K562 (cell line): Measurements from ENCODE around the gene HEMK1. TPM values are rescaled to one million over a fixed set of nuclear protein-coding genes. Genes with fewer than 3 reads are reported as not detected.

Experiments
- ARHGAP35 ChIP-seq: fragments of 450-650 bp; IDR thresholded peaks from 2 replicates; pipeline ENCODE4 v1.6.1; 2018; ENCODE audit not compliant: partially characterized antibody
- CBX8 ChIP-seq: fragments of 200-600 bp; sonication (generic); IDR thresholded peaks from 2 replicates; pipeline ENCODE4 v1.6.1; 2012; ENCODE audit warnings: borderline replicate concordance, mixed run types, low read depth, mild to moderate bottlenecking, moderate library complexity, mixed read lengths, low read length, control low read depth, inconsistent platforms; ENCODE audit not compliant: poor library complexity, severe bottlenecking; ENCODE audit errors: extremely low read depth
- EP300 ChIP-seq: IDR thresholded peaks from 2 replicates; pipeline ENCODE4 v1.6.1; 2012; ENCODE audit warnings: low read length, improper control_type of control experiment
- GTF2F1 ChIP-seq: IDR thresholded peaks from 2 replicates; pipeline ENCODE4 v1.6.1; 2011; ENCODE audit warnings: low read depth, low read length, improper control_type of control experiment
- HDAC1 ChIP-seq, 2 experiments: fragments of 450-650 bp; IDR thresholded peaks; 2 replicates each; pipeline ENCODE4 v1.6.1; 2016 to 2017; ENCODE audit warnings: inconsistent platforms in 1 of 2, mild to moderate bottlenecking in 1 of 2, moderate library complexity in 1 of 2
- MAFK ChIP-seq: IDR thresholded peaks from 2 replicates; pipeline ENCODE4 v1.6.1; 2011; ENCODE audit warnings: low read length, improper control_type of control experiment
- MED1 ChIP-seq: sonication (generic); formaldehyde crosslinking; IDR thresholded peaks from 2 replicates; pipeline ENCODE4 v1.8.1; 2023; ENCODE audit warnings: missing genetic modification reagents, borderline replicate concordance
- MTA1 ChIP-seq: fragments of 450-650 bp; IDR thresholded peaks from 2 replicates; pipeline ENCODE4 v1.6.1; 2017; ENCODE audit warnings: borderline replicate concordance
- MTA2 ChIP-seq: fragments of 450-650 bp; IDR thresholded peaks from 2 replicates; pipeline ENCODE4 v1.6.1; 2016; ENCODE audit warnings: low read depth
- NONO ChIP-seq, 2 experiments: fragments of 200-400 bp in 1 of 2; fragments of 450-650 bp in 1 of 2; formaldehyde crosslinking in 1 of 2; IDR thresholded peaks; 2 replicates each; pipeline ENCODE4 v1.6.1; 2017; ENCODE audit warnings: low read depth in 2 of 2, mild to moderate bottlenecking in 2 of 2, moderate library complexity in 2 of 2, low read length in 1 of 2
- SOX6 ChIP-seq: fragments of 450-650 bp; IDR thresholded peaks from 2 replicates; pipeline ENCODE4 v1.6.1; 2014; ENCODE audit warnings: mild to moderate bottlenecking
- TAL1 ChIP-seq: fragments of 450-650 bp; IDR thresholded peaks from 2 replicates; pipeline ENCODE4 v1.6.1; 2016; ENCODE audit warnings: mild to moderate bottlenecking
- TCF3 ChIP-seq: sonication (generic); formaldehyde crosslinking; IDR thresholded peaks from 2 replicates; pipeline ENCODE4 v1.4.0; 2020; ENCODE audit warnings: mild to moderate bottlenecking, missing genetic modification reagents
- ZNF561 ChIP-seq: fragments of 450-650 bp; formaldehyde crosslinking; conservative IDR thresholded peaks from 2 replicates; pipeline ENCODE4 v1.4.0; 2020; ENCODE audit warnings: mild to moderate bottlenecking, moderate library complexity
- polyA plus RNA-seq, 8 experiments: library from polyadenylated mRNA; depleted of rRNA in 4 of 8; stranded (reverse) in 5 of 8; unstranded in 3 of 8; fragments of >200 nt; fragmentation: Nextera tagmentation in 2 of 8; fragmentation: Illumina TruSeq in 1 of 8; extraction: Ambion mirVana in 2 of 8; extraction: Trizol in 1 of 8; gene quantifications; 2 replicates each; pipeline versions ENCODE4 v1.2.1 to v1.2.3, GENCODE V29; 2011 to 2014; ENCODE audit warnings: inconsistent platforms in 1 of 8, missing spikeins in 1 of 8
- total RNA-seq, 7 experiments: library from RNA; depleted of rRNA in 6 of 7; stranded (reverse); fragments of >200 nt in 6 of 7; fragmentation: Illumina TruSeq in 2 of 7; extraction: Trizol in 2 of 7; gene quantifications; 2 replicates each; pipeline versions ENCODE4 v1.2.1 to v1.2.3, GENCODE V29; 2011 to 2021; ENCODE audit warnings: low replicate concordance in 1 of 7
- TF ChIP-seq, protein P1 (sequence below): fragments of 250-450 bp; sonication (Bioruptor Pico); IDR thresholded peaks from 2 replicates; pipeline ENCODE4 v1.4.0; 2020; ENCODE audit warnings: mild to moderate bottlenecking, moderate library complexity
- TF ChIP-seq, protein P2 (sequence below): fragments of 450-650 bp; IDR thresholded peaks from 2 replicates; pipeline ENCODE4 v1.6.1; 2017; ENCODE audit warnings: antibody characterized with exemption, mild to moderate bottlenecking

The HEMK1 gene
- total and polyA plus RNA-seq, 9 of the 15 experiments (the other 6 are each of a cell fraction or from before 2014, with no cell fraction given): 2.0 to 16.8 (median 11.4) TPM

- TF ChIP-seq, protein P1, sequence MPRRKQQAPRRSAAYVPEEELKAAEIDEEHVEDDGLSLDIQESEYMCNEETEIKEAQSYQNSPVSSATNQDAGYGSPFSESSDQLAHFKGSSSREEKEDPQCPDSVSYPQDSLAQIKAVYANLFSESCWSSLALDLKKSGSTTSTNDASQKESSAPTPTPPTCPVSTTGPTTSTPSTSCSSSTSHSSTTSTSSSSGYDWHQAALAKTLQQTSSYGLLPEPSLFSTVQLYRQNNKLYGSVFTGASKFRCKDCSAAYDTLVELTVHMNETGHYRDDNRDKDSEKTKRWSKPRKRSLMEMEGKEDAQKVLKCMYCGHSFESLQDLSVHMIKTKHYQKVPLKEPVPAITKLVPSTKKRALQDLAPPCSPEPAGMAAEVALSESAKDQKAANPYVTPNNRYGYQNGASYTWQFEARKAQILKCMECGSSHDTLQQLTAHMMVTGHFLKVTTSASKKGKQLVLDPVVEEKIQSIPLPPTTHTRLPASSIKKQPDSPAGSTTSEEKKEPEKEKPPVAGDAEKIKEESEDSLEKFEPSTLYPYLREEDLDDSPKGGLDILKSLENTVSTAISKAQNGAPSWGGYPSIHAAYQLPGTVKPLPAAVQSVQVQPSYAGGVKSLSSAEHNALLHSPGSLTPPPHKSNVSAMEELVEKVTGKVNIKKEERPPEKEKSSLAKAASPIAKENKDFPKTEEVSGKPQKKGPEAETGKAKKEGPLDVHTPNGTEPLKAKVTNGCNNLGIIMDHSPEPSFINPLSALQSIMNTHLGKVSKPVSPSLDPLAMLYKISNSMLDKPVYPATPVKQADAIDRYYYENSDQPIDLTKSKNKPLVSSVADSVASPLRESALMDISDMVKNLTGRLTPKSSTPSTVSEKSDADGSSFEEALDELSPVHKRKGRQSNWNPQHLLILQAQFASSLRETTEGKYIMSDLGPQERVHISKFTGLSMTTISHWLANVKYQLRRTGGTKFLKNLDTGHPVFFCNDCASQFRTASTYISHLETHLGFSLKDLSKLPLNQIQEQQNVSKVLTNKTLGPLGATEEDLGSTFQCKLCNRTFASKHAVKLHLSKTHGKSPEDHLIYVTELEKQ: no peak
- TF ChIP-seq MTA1 (no peak; the same call in none of the 2 replicates), ARHGAP35 (no peak), SOX6 (peak; percentile 31; the same call in 1 of the 2 replicates), NONO (IDR thresholded peaks at IDR 0.05; ENCODE audit: low read depth in 2 of 2, low read length in 1 of 2) (peak in 1 of 2 experiments; percentile 64; a peak in 3 of 4 replicates), CBX8 (no peak), HDAC1 (IDR thresholded peaks at IDR 0.05) (peak in 1 of 2 experiments; percentile 80; a peak in 2 of 4 replicates), EP300 (peak; percentile 32), MED1 (no peak), MAFK (no peak), ZNF561 (CRISPR knock-in tag) (no peak), GTF2F1 (0 out of 2 replicates have a peak, but pooled peaks have one; percentile 34), TCF3 (CRISPR knock-in tag) (peak; percentile 69; the same call in 1 of the 2 replicates), MTA2 (peak; percentile 14; the same call in 1 of the 2 replicates), TAL1 (peak; percentile 37; the same call in 1 of the 2 replicates)
- TF ChIP-seq, protein P2, sequence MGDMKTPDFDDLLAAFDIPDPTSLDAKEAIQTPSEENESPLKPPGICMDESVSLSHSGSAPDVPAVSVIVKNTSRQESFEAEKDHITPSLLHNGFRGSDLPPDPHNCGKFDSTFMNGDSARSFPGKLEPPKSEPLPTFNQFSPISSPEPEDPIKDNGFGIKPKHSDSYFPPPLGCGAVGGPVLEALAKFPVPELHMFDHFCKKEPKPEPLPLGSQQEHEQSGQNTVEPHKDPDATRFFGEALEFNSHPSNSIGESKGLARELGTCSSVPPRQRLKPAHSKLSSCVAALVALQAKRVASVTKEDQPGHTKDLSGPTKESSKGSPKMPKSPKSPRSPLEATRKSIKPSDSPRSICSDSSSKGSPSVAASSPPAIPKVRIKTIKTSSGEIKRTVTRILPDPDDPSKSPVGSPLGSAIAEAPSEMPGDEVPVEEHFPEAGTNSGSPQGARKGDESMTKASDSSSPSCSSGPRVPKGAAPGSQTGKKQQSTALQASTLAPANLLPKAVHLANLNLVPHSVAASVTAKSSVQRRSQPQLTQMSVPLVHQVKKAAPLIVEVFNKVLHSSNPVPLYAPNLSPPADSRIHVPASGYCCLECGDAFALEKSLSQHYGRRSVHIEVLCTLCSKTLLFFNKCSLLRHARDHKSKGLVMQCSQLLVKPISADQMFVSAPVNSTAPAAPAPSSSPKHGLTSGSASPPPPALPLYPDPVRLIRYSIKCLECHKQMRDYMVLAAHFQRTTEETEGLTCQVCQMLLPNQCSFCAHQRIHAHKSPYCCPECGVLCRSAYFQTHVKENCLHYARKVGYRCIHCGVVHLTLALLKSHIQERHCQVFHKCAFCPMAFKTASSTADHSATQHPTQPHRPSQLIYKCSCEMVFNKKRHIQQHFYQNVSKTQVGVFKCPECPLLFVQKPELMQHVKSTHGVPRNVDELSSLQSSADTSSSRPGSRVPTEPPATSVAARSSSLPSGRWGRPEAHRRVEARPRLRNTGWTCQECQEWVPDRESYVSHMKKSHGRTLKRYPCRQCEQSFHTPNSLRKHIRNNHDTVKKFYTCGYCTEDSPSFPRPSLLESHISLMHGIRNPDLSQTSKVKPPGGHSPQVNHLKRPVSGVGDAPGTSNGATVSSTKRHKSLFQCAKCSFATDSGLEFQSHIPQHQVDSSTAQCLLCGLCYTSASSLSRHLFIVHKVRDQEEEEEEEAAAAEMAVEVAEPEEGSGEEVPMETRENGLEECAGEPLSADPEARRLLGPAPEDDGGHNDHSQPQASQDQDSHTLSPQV: peak; percentile 50; the same call in 1 of the 2 replicates
Observed at GRCh38 chr3:50611464-50612233, 42.3 kb downstream of the HEMK1 start, which contains the start of gene CISH (continued).
